H1 (cell line): ENCODE measurements around the gene THOP1. TPM values are rescaled to one million over a fixed set of nuclear protein-coding genes. Genes with fewer than 3 reads are reported as not detected.

Experiments
- CTCF ChIA-PET: fragments of 300-600 bp; sonication (Branson Sonifier 250); formaldehyde crosslinking; loops from one replicate; lab custom pipeline; 2021; ENCODE audit not compliant: partially characterized antibody; lab: Charles Lee
- POLR2A ChIA-PET: fragments of 300-600 bp; sonication (Branson Sonifier 250); formaldehyde crosslinking; loops from one replicate; lab custom pipeline; 2021; ENCODE audit warnings: inconsistent platforms; ENCODE audit not compliant: partially characterized antibody; lab: Charles Lee
- DNase-seq, 2 experiments: peaks; one replicate each; pipeline versions ENCODE4 v3.0.0 to v3.0.0-alpha.2; 2010 to 2022; ENCODE audit warnings: low spot score in 2 of 2, low read depth in 1 of 2, mixed read lengths in 1 of 2
- FAIRE-seq: peaks from 2 replicates; lab custom pipeline; 2011; peaks lifted over from hg19 to GRCh38; lab: Jason Lieb, UNC
- H2AFZ ChIP-seq: 2 replicates; pipeline ENCODE4 v1.8.1; 2012; ENCODE audit warnings: low read length, inconsistent platforms
- H2AK5ac ChIP-seq: 2 replicates; pipeline ENCODE4 v1.6.1; 2013; ENCODE audit warnings: low read depth, low read length
- H2BK120ac ChIP-seq: replicated peaks from 2 replicates; pipeline ENCODE3; 2013; ENCODE audit warnings: low read depth, low read length, inconsistent platforms
- H2BK12ac ChIP-seq: 2 replicates; pipeline ENCODE4 v1.6.1; 2013; ENCODE audit warnings: low read depth, low read length
- H2BK15ac ChIP-seq: 2 replicates; pipeline ENCODE4 v1.6.1; 2013; ENCODE audit warnings: low read length
- H2BK20ac ChIP-seq: 2 replicates; pipeline ENCODE4 v1.6.1; 2013; ENCODE audit warnings: low read length
- H2BK5ac ChIP-seq: 2 replicates; pipeline ENCODE4 v1.6.1; 2013; ENCODE audit warnings: low read depth, low read length
- H3K14ac ChIP-seq: 2 replicates; pipeline ENCODE4 v1.6.1; 2013; ENCODE audit warnings: inconsistent platforms; ENCODE audit not compliant: insufficient read length
- H3K18ac ChIP-seq: 2 replicates; pipeline ENCODE4 v1.6.1; 2013; ENCODE audit warnings: low read length; ENCODE audit errors: extremely low read depth
- H3K23ac ChIP-seq: 2 replicates; pipeline ENCODE4 v1.6.1; 2013; ENCODE audit warnings: inconsistent platforms; ENCODE audit not compliant: insufficient read length
- H3K23me2 ChIP-seq: 2 replicates; pipeline ENCODE4 v1.6.1; 2013; ENCODE audit warnings: low read depth, low read length
- H3K27ac ChIP-seq: 2 replicates; pipeline ENCODE4 v1.6.1; 2011; ENCODE audit warnings: low read depth, low read length, inconsistent platforms
- H3K27me3 ChIP-seq, 4 experiments: replicated peaks in 1 of 4; 1 replicate in 1 of 4; 2 replicates in 3 of 4; pipeline versions ENCODE4 v1.6.1 to v1.8.1; 2011 to 2013; ENCODE audit warnings: low read length in 3 of 4, mild to moderate bottlenecking in 3 of 4, inconsistent platforms in 2 of 4, mixed read lengths in 2 of 4, moderate library complexity in 1 of 4; ENCODE audit not compliant: control insufficient read depth in 3 of 4, insufficient read depth in 3 of 4; ENCODE audit errors: extremely low read depth in 1 of 4
- H3K36me3 ChIP-seq, 4 experiments: 2 replicates each; pipeline versions ENCODE4 v1.6.1 to v1.8.1; 2011 to 2013; ENCODE audit warnings: mild to moderate bottlenecking in 4 of 4, low read length in 3 of 4, moderate library complexity in 2 of 4, control low read depth in 1 of 4, inconsistent platforms in 1 of 4; ENCODE audit not compliant: insufficient read depth in 4 of 4, control insufficient read depth in 2 of 4
- H3K4ac ChIP-seq: replicated peaks from 2 replicates; pipeline ENCODE3; 2013; ENCODE audit warnings: low read length, low read depth, mixed read lengths, inconsistent platforms; ENCODE audit not compliant: insufficient read length
- H3K4me1 ChIP-seq, 4 experiments: replicated peaks in 1 of 4; 1 replicate in 1 of 4; 2 replicates in 3 of 4; pipeline versions ENCODE4 v1.6.1 to v1.8.1; 2011 to 2013; ENCODE audit warnings: low read length in 3 of 4, inconsistent platforms in 2 of 4, mixed read lengths in 1 of 4; ENCODE audit not compliant: insufficient read depth in 4 of 4, control insufficient read depth in 3 of 4
- H3K4me2 ChIP-seq, 2 experiments: 2 replicates each; pipeline versions ENCODE4 v1.6.1 to v1.8.1; 2011 to 2013; ENCODE audit warnings: low read depth in 2 of 2, low read length in 2 of 2, control low read depth in 1 of 2, inconsistent platforms in 1 of 2, mild to moderate bottlenecking in 1 of 2; ENCODE audit not compliant: insufficient read depth in 1 of 2
- H3K4me3 ChIP-seq, 4 experiments: fragments of 200-600, 300-600 bp in 1 of 4; sonication (generic), shearing (Covaris generic), sonication (Bioruptor Twin) in 1 of 4; 2 replicates each; pipeline versions ENCODE4 v1.5.1 to v1.8.1; 2011 to 2016; ENCODE audit warnings: low read length in 4 of 4, low read depth in 3 of 4, control low read depth in 2 of 4, inconsistent platforms in 2 of 4, mild to moderate bottlenecking in 2 of 4, mixed read lengths in 1 of 4, moderate library complexity in 1 of 4; ENCODE audit not compliant: insufficient read depth in 2 of 4; ENCODE audit errors: extremely low read depth in 1 of 4
- H3K56ac ChIP-seq: replicated peaks from 2 replicates; pipeline ENCODE3; 2013; ENCODE audit warnings: low read depth, mild to moderate bottlenecking, mixed read lengths, low read length, inconsistent platforms; ENCODE audit not compliant: insufficient read length
- H3K79me1 ChIP-seq: 2 replicates; pipeline ENCODE4 v1.6.1; 2013; ENCODE audit warnings: low read depth, low read length, control low read depth
- H3K79me2 ChIP-seq, 2 experiments: 2 replicates each; pipeline versions ENCODE4 v1.6.1 to v1.8.1; 2012 to 2013; ENCODE audit warnings: low read length in 2 of 2, mild to moderate bottlenecking in 2 of 2, inconsistent platforms in 1 of 2; ENCODE audit not compliant: insufficient read depth in 2 of 2, control insufficient read depth in 1 of 2
- H3K9ac ChIP-seq, 4 experiments: replicated peaks in 1 of 4; 1 replicate in 1 of 4; 2 replicates in 3 of 4; pipeline versions ENCODE4 v1.6.1 to v1.8.1; 2011 to 2013; ENCODE audit warnings: low read depth in 3 of 4, low read length in 3 of 4, control low read depth in 2 of 4, mild to moderate bottlenecking in 2 of 4, moderate library complexity in 2 of 4, inconsistent platforms in 1 of 4; ENCODE audit errors: extremely low read depth in 1 of 4
- H3K9me3 ChIP-seq, 2 experiments: 2 replicates each; pipeline versions ENCODE4 v1.6.1 to v1.8.1; 2012 to 2013; ENCODE audit warnings: mild to moderate bottlenecking in 2 of 2, moderate library complexity in 2 of 2, control low read depth in 1 of 2, inconsistent platforms in 1 of 2, low read depth in 1 of 2, low read length in 1 of 2, mixed read lengths in 1 of 2; ENCODE audit not compliant: insufficient read depth in 2 of 2
- H4K20me1 ChIP-seq, 2 experiments: replicated peaks in 1 of 2; 2 replicates each; pipeline versions ENCODE3 to v1.8.1; 2011 to 2013; ENCODE audit warnings: inconsistent platforms in 2 of 2, low read length in 2 of 2, mild to moderate bottlenecking in 1 of 2; ENCODE audit not compliant: insufficient read depth in 2 of 2, control insufficient read depth in 1 of 2
- H4K5ac ChIP-seq: 2 replicates; pipeline ENCODE4 v1.6.1; 2013; ENCODE audit warnings: low read length, low read depth, mixed read lengths, inconsistent platforms; ENCODE audit not compliant: insufficient read length
- H4K8ac ChIP-seq: 2 replicates; pipeline ENCODE4 v1.8.0; 2013; ENCODE audit warnings: mild to moderate bottlenecking, moderate library complexity, low read length, inconsistent platforms; ENCODE audit not compliant: insufficient read depth; ENCODE audit errors: extremely low read depth
- H4K91ac ChIP-seq: replicated peaks from 2 replicates; pipeline ENCODE3; 2013; ENCODE audit warnings: low read length, mixed read lengths, inconsistent platforms; ENCODE audit not compliant: insufficient read length
- ATF2 ChIP-seq: IDR thresholded peaks from 2 replicates; pipeline ENCODE4 v1.6.1; 2012; ENCODE audit warnings: low read length, inconsistent platforms
- CREB1 ChIP-seq: IDR thresholded peaks from 2 replicates; pipeline ENCODE4 v1.6.1; 2012; ENCODE audit warnings: inconsistent platforms
- CTBP2 ChIP-seq: IDR thresholded peaks from 2 replicates; pipeline ENCODE4 v1.7.0; 2011; ENCODE audit warnings: borderline replicate concordance, mild to moderate bottlenecking, moderate library complexity, mixed read lengths, low read length; ENCODE audit not compliant: insufficient read depth, insufficient read length
- E2F6 ChIP-seq: IDR thresholded peaks from 2 replicates; pipeline ENCODE4 v1.6.1; 2012; ENCODE audit warnings: inconsistent platforms
- KDM1A ChIP-seq: fragments of 200-600, 300-600 bp; sonication (generic); IDR thresholded peaks from 2 replicates; pipeline ENCODE4 v1.7.1; 2016; ENCODE audit warnings: mild to moderate bottlenecking, low read length, borderline replicate concordance
- KDM5A ChIP-seq: fragments of 200-600 bp; IDR thresholded peaks from 2 replicates; pipeline ENCODE4 v1.7.1; 2012; ENCODE audit warnings: mild to moderate bottlenecking, low read length, inconsistent platforms, mixed read lengths
- RAD21 ChIP-seq, 2 experiments: IDR thresholded peaks in 1 of 2; conservative IDR thresholded peaks in 1 of 2; 2 replicates each; pipeline ENCODE4 v1.6.1; 2011; ENCODE audit warnings: low read depth in 2 of 2, low read length in 2 of 2, improper control_type of control experiment in 1 of 2, inconsistent platforms in 1 of 2, mild to moderate bottlenecking in 1 of 2, moderate library complexity in 1 of 2
- SP1 ChIP-seq: IDR thresholded peaks from 2 replicates; pipeline ENCODE4 v1.6.1; 2011; ENCODE audit warnings: low read depth, low read length
- SP2 ChIP-seq: IDR thresholded peaks from 2 replicates; pipeline ENCODE4 v1.6.1; 2012; ENCODE audit warnings: mild to moderate bottlenecking, low read length, inconsistent platforms
- WGBS, 2 experiments: shearing (Covaris generic) in 1 of 2; methylation state at CpG; one replicate each; pipeline versions ENCODE4 v1.1.6 to v1.1.7; 2013 to 2015; ENCODE audit warnings: low lambda C conversion rate in 2 of 2, mixed read lengths in 2 of 2, inconsistent platforms in 1 of 2, low coverage in 1 of 2, missing lambda C conversion rate in 1 of 2; ENCODE audit not compliant: insufficient replicate concordance in 2 of 2, insufficient coverage in 1 of 2, insufficient read length in 1 of 2; ENCODE audit errors: extremely low coverage in 1 of 2, missing lambda C conversion rate in 1 of 2; 5-methylcytosine and 5-hydroxymethylcytosine counted together
- polyA plus RNA-seq, 7 experiments: library from polyadenylated mRNA; depleted of rRNA in 3 of 7; stranded (reverse) in 5 of 7; unstranded in 2 of 7; fragments of >200 nt in 5 of 7; fragments of 200-250 nt in 2 of 7; gene quantifications; 1 replicate in 5 of 7; 2 replicates in 1 of 7; 4 replicates in 1 of 7; pipeline versions ENCODE4 v1.2.1 to v1.2.3, GENCODE V29; 2011 to 2013; ENCODE audit warnings: missing spikeins in 2 of 7, mixed read lengths in 2 of 7
- total RNA-seq: library from RNA; stranded (reverse); fragmentation: NEBNext Ultra II Directional; extraction: Animal tissue kit (Norgen Biotek cat#: 25700); gene quantifications from 2 replicates; pipeline ENCODE4 v1.2.1, GENCODE V29; 2021
- TF ChIP-seq, protein P1 (sequence below): IDR thresholded peaks from 2 replicates; pipeline ENCODE4 v1.6.1; 2011; ENCODE audit warnings: low read length, improper control_type of control experiment

The THOP1 gene
- total and polyA plus RNA-seq, 2 of the 8 experiments (the other 6 are each of a cell fraction or from before 2014, with no cell fraction given), result 136 to 159 TPM

- Histone ChIP-seq H3K4me3 (no peak overlapping the region), H3K4me2 (no peak overlapping the region), H3K9me3 (no peaks in the 10 kb centered on the region), H3K9ac (no peak overlapping the region; a peak in 1 of 7 replicates), H4K8ac (no peak overlapping the region), H4K5ac (no peak overlapping the region), H3K56ac (no peak overlapping the region), H3K14ac (no peak overlapping the region), H3K27me3 (no peaks in the 10 kb centered on the region; a peak in 1 of 7 replicates), H2BK12ac (no peak overlapping the region), H4K20me1 (peaks cover 4 to 27% of the 10 kb centered on the region in 2 experiments), H2BK15ac (no peak overlapping the region), H3K18ac (no peak overlapping the region), H2BK20ac (no peak overlapping the region), H3K27ac (no peak overlapping the region), H3K79me1 (peaks cover 7% of the 10 kb centered on the region), H2AFZ (no peak overlapping the region), H3K36me3 (peaks cover 27 to 63% (median 55%) of the 10 kb centered on the region in 4 experiments), H2BK5ac (no peak overlapping the region), H3K23ac (no peak overlapping the region), H2AK5ac (no peak overlapping the region), H3K23me2 (no peaks in the 10 kb centered on the region), H3K4me1 (no peaks in the 10 kb centered on the region; a peak in 1 of 7 replicates), H2BK120ac (no peak overlapping the region), H3K79me2 (peaks cover 0 to 15% of the 10 kb centered on the region in 2 experiments; a peak in 2 of 4 replicates), H4K91ac (no peak overlapping the region), H3K4ac (no peak overlapping the region)
- CTCF ChIA-PET, result interaction anchor here (0.6 to 1.0 kb wide), 2 partner anchors 18 to 145 kb away, joined by 3 read pairs; no protein-coding TSS in a partner anchor
- FAIRE-seq (no peak), DNase-seq (no peak)
- WGBS, 2 experiments, result 91% methylated on average over 12 of the region's 12 CpGs; no CpG with 5 or more reads in 1 of the 2 experiments
- POLR2A ChIA-PET, result interaction anchor here (0.7 to 1.9 kb wide), 4 partner anchors 10 to 192 kb away, joined by 3 to 10 read pairs (median 3); no protein-coding TSS in a partner anchor
- no peak for TF ChIP-seq E2F6
- no peak for TF ChIP-seq ATF2
- no peak for TF ChIP-seq KDM1A
- TF ChIP-seq RAD21 (IDR thresholded peaks at IDR 0.05 in 1 of 2, conservative IDR thresholded peaks at IDR 0.05 in 1 of 2; ENCODE audit: low read depth in 2 of 2, low read length in 2 of 2), result no peak
- TF ChIP-seq, protein P1, sequence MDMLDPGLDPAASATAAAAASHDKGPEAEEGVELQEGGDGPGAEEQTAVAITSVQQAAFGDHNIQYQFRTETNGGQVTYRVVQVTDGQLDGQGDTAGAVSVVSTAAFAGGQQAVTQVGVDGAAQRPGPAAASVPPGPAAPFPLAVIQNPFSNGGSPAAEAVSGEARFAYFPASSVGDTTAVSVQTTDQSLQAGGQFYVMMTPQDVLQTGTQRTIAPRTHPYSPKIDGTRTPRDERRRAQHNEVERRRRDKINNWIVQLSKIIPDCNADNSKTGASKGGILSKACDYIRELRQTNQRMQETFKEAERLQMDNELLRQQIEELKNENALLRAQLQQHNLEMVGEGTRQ, result no peak
- TF ChIP-seq CTBP2, result no peak
- TF ChIP-seq CREB1, result no peak
- no peak for TF ChIP-seq SP1
- no peak for TF ChIP-seq KDM5A
- no peak for TF ChIP-seq SP2
Measured at GRCh38 chr19:2793577-2793976, 8.3 kb downstream of the THOP1 start.
